Large intestine (tissue), 3 donors: ENCODE results near the gene PKD2L2. TPM values are rescaled to one million over a fixed set of nuclear protein-coding genes. Genes with fewer than 3 reads are reported as not detected.

ENCODE experiments used
- DNase-seq, 2 donors: peaks; one replicate each; pipeline versions ENCODE4 v3.0.0 to v3.0.0-alpha.2; 2013
- H3K27ac ChIP-seq: one replicate; pipeline ENCODE4 v1.5.1; 2013; ENCODE audit warnings: low read length
- H3K27me3 ChIP-seq: 2 replicates; pipeline ENCODE4 v1.6.1; 2013; ENCODE audit warnings: low read length; ENCODE audit not compliant: control insufficient read depth, insufficient read depth
- H3K36me3 ChIP-seq: 2 replicates; pipeline ENCODE4 v1.6.1; 2013; ENCODE audit warnings: low read length; ENCODE audit not compliant: control insufficient read depth, insufficient read depth
- H3K4me1 ChIP-seq: one replicate; pipeline ENCODE4 v1.6.1; 2013; ENCODE audit warnings: low read length; ENCODE audit not compliant: control insufficient read depth, insufficient read depth
- H3K4me3 ChIP-seq: one replicate; pipeline ENCODE4 v1.5.1; 2013; ENCODE audit warnings: low read length
- H3K9me3 ChIP-seq: one replicate; pipeline ENCODE4 v1.6.1; 2013; ENCODE audit warnings: mild to moderate bottlenecking, low read depth, low read length, moderate library complexity; ENCODE audit not compliant: control insufficient read depth
- WGBS: methylation state at CpG from one replicate; pipeline ENCODE4 v1.1.5; 2013; ENCODE audit warnings: low lambda C conversion rate; ENCODE audit not compliant: insufficient coverage; 5-methylcytosine and 5-hydroxymethylcytosine counted together
- polyA plus RNA-seq: library from polyadenylated mRNA; unstranded; fragments of 120-200 nt; gene quantifications from one replicate; pipeline ENCODE4 v1.2.1, GENCODE V29; 2013

The PKD2L2 gene
- polyA plus RNA-seq, 1 donor, result 0.15 TPM

DNA sequence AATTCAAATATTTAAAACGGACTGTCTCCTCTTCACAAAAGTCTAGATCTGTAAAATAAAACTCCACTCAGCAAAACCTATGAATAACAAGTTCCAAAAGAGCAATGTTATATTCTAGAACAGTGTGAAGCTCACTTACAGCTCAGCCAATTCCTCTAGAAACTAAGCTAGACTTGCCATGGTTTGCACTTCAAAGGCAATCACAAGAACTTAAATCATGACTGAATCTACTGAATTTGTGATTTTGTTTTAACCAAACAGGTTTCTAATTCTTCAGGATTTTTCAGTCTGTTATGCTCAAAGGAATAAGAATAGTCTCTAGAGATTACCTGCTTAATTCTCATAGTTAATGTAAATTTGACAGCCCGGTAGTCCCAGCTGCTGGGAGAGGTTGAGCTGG, 1.4 kb upstream of the PKD2L2 start:
- WGBS, result no CpG with 5 or more reads among the region's 2 CpGs
- Histone ChIP-seq H3K4me3 (no peak overlapping the region), H3K4me1 (peaks cover 20% of the 10 kb centered on the region), H3K36me3 (no peaks in the 10 kb centered on the region), H3K27ac (no peak overlapping the region), H3K27me3 (no peaks in the 10 kb centered on the region), H3K9me3 (peaks cover 5% of the 10 kb centered on the region)
- DNase-seq, result no peak

GRCh38 chr5:137888466-137888862, 793 bp upstream of the PKD2L2 start:
- Histone ChIP-seq H3K9me3 (peaks cover 5% of the 10 kb centered on the region), H3K36me3 (no peaks in the 10 kb centered on the region), H3K4me3 (peak overlapping the region; percentile 69), H3K27ac (peak overlapping the region; percentile 71), H3K27me3 (no peaks in the 10 kb centered on the region), H3K4me1 (peaks cover 20% of the 10 kb centered on the region)
- no peak for DNase-seq
- WGBS, result 63% methylated on average over 5 of the region's 7 CpGs

- Histone ChIP-seq H3K4me1 (peaks cover 20% of the 10 kb centered on the region), H3K4me3 (no peak overlapping the region), H3K27me3 (no peaks in the 10 kb centered on the region), H3K9me3 (peaks cover 7% of the 10 kb centered on the region), H3K36me3 (no peaks in the 10 kb centered on the region), H3K27ac (peak overlapping the region; percentile 50)
- no CpG with 5 or more reads among the region's 1 CpG for WGBS
- peak; percentile 73 to 90 for DNase-seq
These were observed 1.6 kb downstream of the PKD2L2 start for GRCh38 chr5:137890845-137891244.

- Histone ChIP-seq H3K9me3 (peaks cover 7% of the 10 kb centered on the region), H3K27ac (peak overlapping the region; percentile 50), H3K4me1 (peaks cover 20% of the 10 kb centered on the region), H3K36me3 (no peaks in the 10 kb centered on the region), H3K27me3 (no peaks in the 10 kb centered on the region), H3K4me3 (no peak overlapping the region)
- peak in 1 of 2 donors; percentile 45 for DNase-seq
- WGBS, result 100% methylated on average over 2 of the region's 3 CpGs
These were observed 2.6 kb downstream of the PKD2L2 start for GRCh38 chr5:137891849-137892248.

DNA sequence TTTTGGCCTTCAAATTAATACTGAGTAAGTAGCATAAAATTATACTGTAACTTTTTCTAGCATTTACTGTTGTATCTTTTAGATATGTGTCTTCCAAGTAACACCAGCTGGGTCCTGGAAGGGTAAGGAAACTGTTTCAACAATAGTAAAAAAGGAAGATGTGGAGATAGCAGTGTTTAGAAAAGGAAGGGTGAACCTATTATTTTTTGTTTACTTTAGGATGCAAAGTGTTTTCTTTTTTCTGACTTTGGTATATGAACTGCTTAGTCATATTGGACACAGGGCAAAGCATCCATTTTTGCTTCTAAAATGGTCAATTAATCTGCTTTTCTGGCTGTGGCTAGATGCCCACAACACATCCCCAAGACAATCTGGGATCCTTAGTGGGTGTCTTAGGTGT, 5.3 kb downstream of the PKD2L2 start:
- DNase-seq, result no peak
- peaks cover 3% of the 10 kb centered on the region for H3K9me3 ChIP-seq
- no peaks in the 10 kb centered on the region for H3K27me3 ChIP-seq
- peaks cover 10% of the 10 kb centered on the region for H3K4me1 ChIP-seq
- no peaks in the 10 kb centered on the region for H3K36me3 ChIP-seq
- no peak overlapping the region for H3K4me3 ChIP-seq
- no peak overlapping the region for H3K27ac ChIP-seq

DNA sequence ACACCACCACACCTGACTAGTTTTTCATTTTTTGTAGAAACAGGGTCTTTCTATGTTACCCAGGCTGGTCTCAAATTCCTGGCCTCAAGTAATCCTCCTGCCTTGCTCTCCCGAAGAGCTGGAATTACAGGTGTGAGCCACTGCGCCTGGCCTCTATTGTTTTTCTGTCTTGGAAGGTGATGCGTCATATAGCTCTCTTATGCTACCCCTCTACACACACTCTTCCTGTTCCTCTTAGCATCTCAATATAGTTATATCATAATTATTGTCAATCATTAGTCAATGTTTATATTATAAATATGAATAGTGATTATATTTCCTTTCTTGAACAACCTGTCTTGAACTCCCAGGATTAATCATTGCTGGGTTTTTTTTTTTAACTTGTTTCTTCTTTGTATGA, 7.3 kb downstream of the PKD2L2 start:
- Histone ChIP-seq H3K4me1 (peaks cover 2% of the 10 kb centered on the region), H3K9me3 (peaks cover 2% of the 10 kb centered on the region), H3K27me3 (no peaks in the 10 kb centered on the region), H3K4me3 (no peak overlapping the region), H3K27ac (no peak overlapping the region), H3K36me3 (no peaks in the 10 kb centered on the region)
- DNase-seq, result no peak
- 95% methylated on average over 2 of the region's 3 CpGs for WGBS

DNA sequence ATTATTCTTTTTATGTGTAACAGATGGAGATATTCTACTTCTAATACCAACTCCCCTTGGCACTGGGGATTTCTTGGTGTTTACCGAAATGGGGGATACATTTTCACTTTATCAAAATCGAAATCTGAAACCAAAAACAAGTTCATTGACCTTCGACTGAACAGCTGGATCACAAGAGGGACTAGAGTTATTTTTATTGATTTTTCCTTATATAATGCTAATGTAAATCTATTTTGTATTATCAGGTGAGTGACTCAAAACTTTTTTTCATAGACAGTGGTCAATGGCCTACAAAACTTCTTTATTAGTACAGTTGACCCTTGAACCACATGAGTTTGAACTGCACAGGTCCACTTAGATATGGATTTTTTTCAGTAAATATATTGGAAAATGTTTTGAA, 10.2 kb downstream of the PKD2L2 start:
- WGBS, result 96% methylated on average over 3 of the region's 3 CpGs
- Histone ChIP-seq H3K4me3 (no peak overlapping the region), H3K4me1 (no peaks in the 10 kb centered on the region), H3K27me3 (no peaks in the 10 kb centered on the region), H3K36me3 (no peaks in the 10 kb centered on the region), H3K27ac (no peak overlapping the region), H3K9me3 (no peaks in the 10 kb centered on the region)
- no peak for DNase-seq

DNA sequence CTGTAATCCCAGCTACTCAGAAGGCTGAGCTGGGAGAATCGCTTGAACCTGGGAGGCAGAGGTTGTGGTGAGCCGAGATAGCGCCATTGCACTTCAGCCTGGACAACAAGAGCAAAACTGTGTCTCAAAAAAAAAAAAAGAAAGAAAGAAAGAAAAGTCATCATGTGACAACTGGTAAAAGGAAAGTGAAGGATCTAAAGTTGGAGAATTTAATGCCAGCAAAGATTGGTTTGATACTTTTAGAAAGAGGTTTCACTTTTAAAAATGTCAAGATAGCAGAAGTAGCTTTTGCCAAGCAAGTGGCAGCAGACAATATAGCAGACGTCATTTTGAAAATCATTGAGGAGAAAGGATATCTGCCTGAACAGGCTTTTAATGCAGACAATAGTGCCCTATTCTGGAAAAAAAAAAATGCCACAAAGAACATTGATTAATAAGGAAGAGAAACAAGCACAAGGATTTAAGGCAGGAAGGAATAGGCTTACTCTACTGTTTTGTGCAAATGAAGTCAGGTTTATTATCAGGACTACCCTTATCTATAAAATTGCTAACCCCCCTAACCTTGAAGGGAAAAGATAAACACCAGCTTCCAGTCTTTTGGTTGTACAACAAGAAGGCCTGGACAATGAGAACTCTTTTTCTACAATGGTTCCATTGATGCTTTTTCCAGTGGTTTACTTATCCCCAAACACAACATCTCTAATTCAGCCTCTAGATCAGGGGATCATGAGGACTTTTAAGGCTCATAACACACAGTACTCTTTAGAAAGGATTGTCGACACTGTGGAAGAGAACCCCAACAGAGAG, 12.0 kb downstream of the PKD2L2 start:
- no peaks in the 10 kb centered on the region for H3K36me3 ChIP-seq
- no peaks in the 10 kb centered on the region for H3K4me1 ChIP-seq
- no peaks in the 10 kb centered on the region for H3K27me3 ChIP-seq
- 65% methylated on average over 2 of the region's 5 CpGs for WGBS
- peak in 1 of 2 donors; percentile 30 for DNase-seq
- no peaks in the 10 kb centered on the region for H3K9me3 ChIP-seq
- H3K27ac ChIP-seq, result no peak overlapping the region
- H3K4me3 ChIP-seq, result no peak overlapping the region

DNA sequence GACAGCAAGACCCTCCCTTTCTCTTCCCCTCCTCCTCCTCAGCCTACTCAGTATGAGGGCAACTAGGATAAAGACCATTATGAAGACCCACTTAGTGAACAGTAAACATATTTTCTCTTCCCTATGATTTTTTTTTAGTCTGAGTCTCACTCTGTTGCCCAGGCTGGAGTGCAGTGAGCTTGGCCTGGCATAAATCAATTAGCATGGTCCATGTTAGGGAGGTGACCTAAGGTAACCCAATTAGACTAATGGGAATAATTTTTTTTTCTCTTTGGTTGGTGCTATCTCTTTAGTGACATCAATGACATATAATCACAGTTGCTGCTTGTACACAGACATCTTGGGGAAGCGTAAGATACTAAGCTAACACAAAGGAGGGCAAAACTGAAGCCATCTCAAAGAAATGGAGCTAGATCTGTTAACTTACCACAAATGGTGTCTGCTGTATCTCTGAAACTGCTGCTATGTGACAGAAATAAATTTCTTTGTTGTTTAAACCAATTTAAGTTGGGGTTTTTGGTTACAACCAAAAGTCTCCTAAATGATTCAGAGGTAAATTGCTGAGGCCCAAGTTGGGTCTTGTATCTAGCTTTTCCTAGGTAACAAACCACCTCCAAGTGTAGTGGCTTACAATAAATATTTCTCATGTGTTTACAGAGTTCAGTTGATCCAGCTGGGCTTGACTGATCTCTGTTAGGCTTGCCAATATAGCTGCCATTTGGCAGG, 13.3 kb downstream of the PKD2L2 start:
- no peak for DNase-seq
- H3K4me3 ChIP-seq, result no peak overlapping the region
- H3K9me3 ChIP-seq, result no peaks in the 10 kb centered on the region
- no peaks in the 10 kb centered on the region for H3K27me3 ChIP-seq
- H3K4me1 ChIP-seq, result no peaks in the 10 kb centered on the region
- no peak overlapping the region for H3K27ac ChIP-seq
- H3K36me3 ChIP-seq, result no peaks in the 10 kb centered on the region
- no CpG with 5 or more reads among the region's 1 CpG for WGBS

DNA sequence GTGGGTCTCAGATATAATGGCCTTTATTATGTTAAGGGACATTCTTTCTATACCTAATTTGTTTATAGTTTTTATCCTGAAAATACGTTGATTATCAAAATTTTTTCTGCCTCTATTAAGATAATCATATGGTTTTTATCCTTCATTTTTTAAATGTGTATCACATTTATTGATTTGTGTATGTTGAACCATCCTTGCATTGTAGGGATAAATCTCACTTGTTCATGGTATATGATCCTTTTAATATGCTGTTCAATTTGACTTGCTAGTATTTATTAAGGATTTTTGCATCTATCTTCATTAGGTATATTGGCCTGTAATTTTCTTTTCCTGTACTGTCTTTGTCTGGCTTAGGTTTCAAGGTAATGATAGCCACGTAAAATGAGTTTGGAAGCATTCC, 25.5 kb downstream of the PKD2L2 start:
- Histone ChIP-seq H3K9me3 (peaks cover 4% of the 10 kb centered on the region), H3K4me3 (no peak overlapping the region), H3K36me3 (no peaks in the 10 kb centered on the region), H3K4me1 (no peaks in the 10 kb centered on the region), H3K27ac (no peak overlapping the region), H3K27me3 (no peaks in the 10 kb centered on the region)
- WGBS, result 83% methylated on average over 1 of the region's 2 CpGs
- DNase-seq, result no peak
